H9 (cell line): ENCODE measurements around the gene MAD1L1. TPM values are rescaled to one million over a fixed set of nuclear protein-coding genes. Genes with fewer than 3 reads are reported as not detected.
A peak's percentile ranks its signal among the peaks of the same experiment; 100 is the strongest.

Experiments
- DNase-seq: peaks from one replicate; pipeline ENCODE4 v3.0.0-alpha.2; 2017
- H2AFZ ChIP-seq: one replicate; pipeline ENCODE4 v1.6.1; 2013; ENCODE audit warnings: mild to moderate bottlenecking, low read length, control low read depth, moderate library complexity
- H2AK5ac ChIP-seq: 2 replicates; pipeline ENCODE4 v1.6.1; 2013; ENCODE audit warnings: low read length, control low read depth, mixed read lengths; ENCODE audit not compliant: insufficient read length
- H2BK120ac ChIP-seq: one replicate; pipeline ENCODE4 v1.6.1; 2013; ENCODE audit warnings: low read depth, mild to moderate bottlenecking, low read length, control low read depth, inconsistent platforms; ENCODE audit not compliant: poor library complexity, severe bottlenecking
- H2BK12ac ChIP-seq: 2 replicates; pipeline ENCODE4 v1.6.1; 2013; ENCODE audit warnings: low read length, control low read depth, mixed read lengths, low read depth; ENCODE audit not compliant: insufficient read length
- H2BK15ac ChIP-seq: 2 replicates; pipeline ENCODE4 v1.6.1; 2013; ENCODE audit warnings: low read depth, low read length, control low read depth
- H2BK20ac ChIP-seq: one replicate; pipeline ENCODE4 v1.6.1; 2013; ENCODE audit warnings: low read depth, mild to moderate bottlenecking, low read length, control low read depth, inconsistent platforms; ENCODE audit not compliant: poor library complexity, severe bottlenecking
- H2BK5ac ChIP-seq: 2 replicates; pipeline ENCODE4 v1.6.1; 2013; ENCODE audit warnings: low read length, control low read depth, mixed read lengths; ENCODE audit not compliant: insufficient read length
- H3K14ac ChIP-seq: 2 replicates; pipeline ENCODE4 v1.6.1; 2013; ENCODE audit warnings: low read length, control low read depth; ENCODE audit not compliant: insufficient read depth
- H3K18ac ChIP-seq: 2 replicates; pipeline ENCODE4 v1.6.1; 2013; ENCODE audit warnings: low read depth, mild to moderate bottlenecking, mixed read lengths, low read length, control low read depth; ENCODE audit not compliant: insufficient read length
- H3K23ac ChIP-seq: 2 replicates; pipeline ENCODE4 v1.6.1; 2013; ENCODE audit warnings: low read length, control low read depth, mixed read lengths, low read depth; ENCODE audit not compliant: insufficient read length
- H3K23me2 ChIP-seq: 2 replicates; pipeline ENCODE4 v1.6.1; 2013; ENCODE audit warnings: low read depth, mild to moderate bottlenecking, mixed read lengths, low read length, control low read depth; ENCODE audit not compliant: insufficient read length, poor library complexity, severe bottlenecking
- H3K27ac ChIP-seq: 2 replicates; pipeline ENCODE4 v1.5.1; 2013; ENCODE audit warnings: low read length, control low read depth, mixed read lengths, low read depth; ENCODE audit not compliant: insufficient read length
- H3K27me3 ChIP-seq: 2 replicates; pipeline ENCODE4 v1.6.1; 2013; ENCODE audit warnings: low read length, control low read depth, inconsistent platforms; ENCODE audit not compliant: insufficient read depth
- H3K4ac ChIP-seq: 2 replicates; pipeline ENCODE4 v1.6.1; 2013; ENCODE audit warnings: low read depth, mild to moderate bottlenecking, control low read depth, inconsistent platforms, low read length, moderate library complexity
- H3K4me1 ChIP-seq: 2 replicates; pipeline ENCODE4 v1.6.1; 2013; ENCODE audit warnings: low read length, control low read depth, inconsistent platforms; ENCODE audit not compliant: insufficient read depth
- H3K4me2 ChIP-seq: 2 replicates; pipeline ENCODE4 v1.6.1; 2013; ENCODE audit warnings: low read length, control low read depth, mixed read lengths; ENCODE audit not compliant: insufficient read length, insufficient read depth
- H3K56ac ChIP-seq: 2 replicates; pipeline ENCODE4 v1.6.1; 2013; ENCODE audit warnings: low read depth, mild to moderate bottlenecking, mixed read lengths, low read length, control low read depth; ENCODE audit not compliant: insufficient read length
- H3K79me1 ChIP-seq: 2 replicates; pipeline ENCODE4 v1.6.1; 2013; ENCODE audit warnings: low read depth, mild to moderate bottlenecking, moderate library complexity, low read length, control low read depth, inconsistent platforms; ENCODE audit not compliant: insufficient read depth, poor library complexity, severe bottlenecking
- H3K79me2 ChIP-seq: 2 replicates; pipeline ENCODE4 v1.6.1; 2013; ENCODE audit warnings: low read length, control low read depth, inconsistent platforms; ENCODE audit not compliant: insufficient read depth
- H3K9ac ChIP-seq: 2 replicates; pipeline ENCODE4 v1.6.1; 2013; ENCODE audit warnings: low read length, control low read depth, mixed read lengths; ENCODE audit not compliant: insufficient read length; ENCODE audit errors: extremely low read depth
- H3K9me3 ChIP-seq: one replicate; pipeline ENCODE4 v1.6.1; 2013; ENCODE audit warnings: low read depth, low read length, inconsistent platforms; ENCODE audit not compliant: control insufficient read depth
- H3T11ph ChIP-seq: one replicate; pipeline ENCODE4 v1.6.1; 2013; ENCODE audit warnings: mild to moderate bottlenecking, low read length, control low read depth, inconsistent platforms
- H4K20me1 ChIP-seq: one replicate; pipeline ENCODE4 v1.6.1; 2013; ENCODE audit not compliant: control insufficient read depth, insufficient read length, insufficient read depth
- H4K5ac ChIP-seq: 2 replicates; pipeline ENCODE4 v1.6.1; 2013; ENCODE audit warnings: low read depth, mild to moderate bottlenecking, mixed read lengths, low read length, control low read depth; ENCODE audit not compliant: insufficient read length
- H4K8ac ChIP-seq: replicated peaks from 2 replicates; pipeline ENCODE4 v1.6.1; 2013; ENCODE audit warnings: low read length, control low read depth, mixed read lengths, low read depth; ENCODE audit not compliant: insufficient read length
- H4K91ac ChIP-seq: 2 replicates; pipeline ENCODE4 v1.6.1; 2013; ENCODE audit warnings: low read depth, mild to moderate bottlenecking, moderate library complexity, mixed read lengths, low read length, control low read depth; ENCODE audit not compliant: insufficient read length
- H3K27ac Mint-ChIP-seq, 3 experiments: 2 replicates in 2 of 3; 3 replicates in 1 of 3; pipeline ENCODE4 v1.8.0; 2020 to 2021; ENCODE audit warnings: mixed read lengths in 3 of 3, mild to moderate bottlenecking in 1 of 3, moderate library complexity in 1 of 3
- H3K27me3 Mint-ChIP-seq: 2 replicates; pipeline ENCODE4 v1.8.0; 2021; ENCODE audit warnings: low read depth, mild to moderate bottlenecking, moderate library complexity, mixed read lengths
- H3K36me3 Mint-ChIP-seq, 3 experiments: 2 replicates in 2 of 3; 3 replicates in 1 of 3; pipeline ENCODE4 v1.8.0; 2020 to 2021; ENCODE audit warnings: low read depth in 3 of 3, mixed read lengths in 3 of 3; ENCODE audit not compliant: insufficient read depth in 1 of 3
- H3K4me1 Mint-ChIP-seq, 2 experiments: 2 replicates each; pipeline ENCODE4 v1.8.0; 2020; ENCODE audit warnings: mixed read lengths in 2 of 2
- H3K4me3 Mint-ChIP-seq, 2 experiments: 2 replicates in 1 of 2; 3 replicates in 1 of 2; pipeline ENCODE4 v1.8.0; 2020 to 2021; ENCODE audit warnings: mild to moderate bottlenecking in 2 of 2, mixed read lengths in 2 of 2, moderate library complexity in 1 of 2
- H3K9me3 Mint-ChIP-seq, 2 experiments: 2 replicates in 1 of 2; 3 replicates in 1 of 2; pipeline ENCODE4 v1.8.0; 2020; ENCODE audit warnings: mild to moderate bottlenecking in 2 of 2, mixed read lengths in 2 of 2, moderate library complexity in 1 of 2
- CTCF ChIP-seq: fragments of 200-600 bp; sonication (generic); conservative IDR thresholded peaks from 3 replicates; pipeline ENCODE4 v1.8.0; 2021; ENCODE audit warnings: antibody characterized with exemption, mild to moderate bottlenecking
- WGBS: extraction: QIAGEN DNeasy Blood & Tissue Kit; methylation state at CpG from one replicate; pipeline ENCODE4 v1.1.7; 2013; ENCODE audit warnings: missing lambda C conversion rate, low lambda C conversion rate, mixed read lengths; ENCODE audit not compliant: insufficient read length; ENCODE audit errors: extremely low coverage; 5-methylcytosine and 5-hydroxymethylcytosine counted together
- total RNA-seq: library from RNA; stranded (reverse); gene quantifications from 2 replicates; pipeline ENCODE4 v1.2.1, GENCODE V29; 2021

The MAD1L1 gene
- total RNA-seq, 1 experiment from 2014 or later: 39.0 TPM

GRCh38 chr7:2008101-2008935 lies 224.4 kb downstream of the MAD1L1 start:
- H2AFZ ChIP-seq: no peak overlapping the region
- H2AK5ac ChIP-seq: no peak overlapping the region
- Mint-ChIP-seq H3K27me3 (no peaks in the 10 kb centered on the region; the same call in 1 of the 2 replicates), H3K27ac (peak overlapping the region; percentile 26 to 83 (median 61); a peak in 4 of 7 replicates), H3K4me1 (no peaks in the 10 kb centered on the region), H3K9me3 (0 out of 5 replicates have a peak, but pooled peaks cover 0 to 4% of the 10 kb centered on the region in 2 experiments), H3K36me3 (peaks cover 6 to 7% (median 6%) of the 10 kb centered on the region in 3 experiments; a peak in 4 of 7 replicates), H3K4me3 (no peak overlapping the region)
- H3K79me1 ChIP-seq: no peaks in the 10 kb centered on the region
- no peak overlapping the region for H2BK15ac ChIP-seq
- no peak overlapping the region for H3K4ac ChIP-seq
- H3K23me2 ChIP-seq: no peaks in the 10 kb centered on the region
- no peak overlapping the region for H3K23ac ChIP-seq
- H3K14ac ChIP-seq: no peak overlapping the region; the same call in 1 of the 2 replicates
- WGBS: no CpG with 5 or more reads among the region's 28 CpGs
- no peak overlapping the region for H3T11ph ChIP-seq
- H4K20me1 ChIP-seq: no peaks in the 10 kb centered on the region
- no peak overlapping the region for H3K18ac ChIP-seq
- H2BK12ac ChIP-seq: no peak overlapping the region
- TF ChIP-seq CTCF: no peak
- H4K91ac ChIP-seq: no peak overlapping the region
- no peaks in the 10 kb centered on the region for H3K9me3 ChIP-seq
- no peaks in the 10 kb centered on the region for H3K79me2 ChIP-seq
- no peak overlapping the region for H3K56ac ChIP-seq
- H2BK5ac ChIP-seq: no peak overlapping the region
- H4K8ac ChIP-seq: no peak overlapping the region
- H3K9ac ChIP-seq: no peak overlapping the region
- peak; percentile 24 for DNase-seq
- H2BK120ac ChIP-seq: no peak overlapping the region
- no peak overlapping the region for H3K4me2 ChIP-seq
- H3K27me3 ChIP-seq: no peaks in the 10 kb centered on the region
- H2BK20ac ChIP-seq: no peak overlapping the region
- no peak overlapping the region for H3K27ac ChIP-seq
- no peaks in the 10 kb centered on the region for H3K4me1 ChIP-seq
- no peak overlapping the region for H4K5ac ChIP-seq
